ENCODE data around the gene FAM169A.

- no peak for TF ChIP-seq SUZ12 (IDR thresholded peaks at IDR 0.05)
- TF ChIP-seq ZNF384 (IDR thresholded peaks at IDR 0.05), result no peak
- no peak for TF ChIP-seq ELF4 (IDR thresholded peaks at IDR 0.05)
- no peak for TF ChIP-seq CTBP1 (IDR thresholded peaks at IDR 0.05; ENCODE audit: borderline replicate concordance)
- TF ChIP-seq BHLHE40 (IDR thresholded peaks at IDR 0.05; ENCODE audit: borderline replicate concordance), result no peak
- no peak for TF ChIP-seq NFRKB (IDR thresholded peaks at IDR 0.05)
- no peak for TF ChIP-seq FOXK2 (IDR thresholded peaks at IDR 0.05)
- no peak for TF ChIP-seq SP1 (IDR thresholded peaks at IDR 0.05)
- TF ChIP-seq TARDBP (IDR thresholded peaks at IDR 0.05), result no peak
- TF ChIP-seq LEF1 (IDR thresholded peaks at IDR 0.05; ENCODE audit: borderline replicate concordance), result no peak
- TF ChIP-seq ARNT (IDR thresholded peaks at IDR 0.05), result no peak
These were observed 129.4 kb downstream of the FAM169A start for GRCh38 chr5:74736759-74737158.

Data from HEK293T (cell line).